ENCODE measurements around the gene GPR4. TPM values are rescaled to one million over a fixed set of nuclear protein-coding genes. Genes with fewer than 3 reads are reported as not detected.
A peak's percentile ranks its signal among the peaks of the same experiment; 100 is the strongest.

Gene GPR4
- total RNA-seq, 1 donor from 2014 or later: not detected

GRCh38 chr19:45637890-45638667 is 36.1 kb upstream of the GPR4 start:
- peak overlapping the region; percentile 66 for H3K4me3 ChIP-seq (ENCODE audit: low read depth, low read length)
- no peak for TF ChIP-seq CTCF (IDR thresholded peaks at IDR 0.05; ENCODE audit: insufficient read depth, low read length, poor library complexity, severe bottlenecking)
- no peak for DNase-seq (ENCODE audit: low read depth)
- H3K27me3 ChIP-seq (ENCODE audit: control insufficient read depth, insufficient read depth, low read length): no peaks in the 10 kb centered on the region
- H3K36me3 ChIP-seq (ENCODE audit: control insufficient read depth, insufficient read depth, low read length): no peaks in the 10 kb centered on the region

GRCh38 chr19:45636902-45637301 is 34.9 kb upstream of the GPR4 start:
- no peak for TF ChIP-seq CTCF (IDR thresholded peaks at IDR 0.05; ENCODE audit: insufficient read depth, low read length, poor library complexity, severe bottlenecking)
- H3K27me3 ChIP-seq (ENCODE audit: control insufficient read depth, insufficient read depth, low read length): no peaks in the 10 kb centered on the region
- H3K36me3 ChIP-seq (ENCODE audit: control insufficient read depth, insufficient read depth, low read length): no peaks in the 10 kb centered on the region
- no peak for DNase-seq (ENCODE audit: low read depth)
- no peak overlapping the region for H3K4me3 ChIP-seq (ENCODE audit: low read depth, low read length)

- no peak for DNase-seq (ENCODE audit: low read depth)
- TF ChIP-seq CTCF (IDR thresholded peaks at IDR 0.05; ENCODE audit: insufficient read depth, low read length, poor library complexity, severe bottlenecking): no peak
- no peaks in the 10 kb centered on the region for H3K36me3 ChIP-seq (ENCODE audit: control insufficient read depth, insufficient read depth, low read length)
- no peaks in the 10 kb centered on the region for H3K27me3 ChIP-seq (ENCODE audit: control insufficient read depth, insufficient read depth, low read length)
- no peak overlapping the region for H3K4me3 ChIP-seq (ENCODE audit: low read depth, low read length)
Measured at GRCh38 chr19:45636275-45636674, 34.3 kb upstream of the GPR4 start.

GRCh38 chr19:45632468-45633196 is 30.6 kb upstream of the GPR4 start:
- Histone ChIP-seq H3K4me3 (ENCODE audit: low read depth, low read length) (no peak overlapping the region), H3K27me3 (ENCODE audit: control insufficient read depth, insufficient read depth, low read length) (no peaks in the 10 kb centered on the region), H3K36me3 (ENCODE audit: control insufficient read depth, insufficient read depth, low read length) (no peaks in the 10 kb centered on the region)
- TF ChIP-seq CTCF (IDR thresholded peaks at IDR 0.05; ENCODE audit: insufficient read depth, low read length, poor library complexity, severe bottlenecking): no peak
- peak; percentile 65 for DNase-seq (ENCODE audit: low read depth)

- Histone ChIP-seq H3K36me3 (ENCODE audit: control insufficient read depth, insufficient read depth, low read length) (no peaks in the 10 kb centered on the region), H3K27me3 (ENCODE audit: control insufficient read depth, insufficient read depth, low read length) (no peaks in the 10 kb centered on the region), H3K4me3 (ENCODE audit: low read depth, low read length) (no peak overlapping the region)
- no peak for TF ChIP-seq CTCF (IDR thresholded peaks at IDR 0.05; ENCODE audit: insufficient read depth, low read length, poor library complexity, severe bottlenecking)
- DNase-seq (ENCODE audit: low read depth): peak; percentile 87
Measured at GRCh38 chr19:45630463-45630862, 28.5 kb upstream of the GPR4 start.

Measured in kidney epithelial cell (primary cell).